ENCODE results near the gene TNFRSF9. TPM values are rescaled to one million over a fixed set of nuclear protein-coding genes. Genes with fewer than 3 reads are reported as not detected.
A peak's percentile ranks its signal among the peaks of the same experiment; 100 is the strongest.

TNFRSF9 gene
- total and polyA plus RNA-seq, 2 donors from 2014 or later = 0.54 TPM; not detected in 1

DNA sequence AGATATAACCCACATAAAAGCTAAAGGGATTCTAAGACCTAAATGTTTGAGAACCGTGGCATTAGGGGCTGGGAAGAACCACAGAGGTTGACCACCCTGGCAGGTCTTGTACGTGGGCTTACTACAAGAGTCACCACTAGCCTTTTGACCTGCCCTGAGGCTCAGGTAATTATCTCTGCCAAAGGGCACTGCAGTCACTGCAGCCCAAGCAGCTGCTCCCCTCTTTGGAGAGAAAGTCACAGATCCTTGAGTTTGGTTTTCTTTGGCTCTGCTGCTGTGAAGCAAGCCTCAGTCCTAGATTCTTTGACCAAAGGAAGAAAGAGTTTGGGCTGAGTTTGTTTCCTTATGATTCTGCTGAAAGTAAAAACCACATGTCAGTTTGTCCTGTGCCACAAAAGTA lies 32.4 kb upstream of the TNFRSF9 start:
- TF ChIP-seq, protein P1, sequence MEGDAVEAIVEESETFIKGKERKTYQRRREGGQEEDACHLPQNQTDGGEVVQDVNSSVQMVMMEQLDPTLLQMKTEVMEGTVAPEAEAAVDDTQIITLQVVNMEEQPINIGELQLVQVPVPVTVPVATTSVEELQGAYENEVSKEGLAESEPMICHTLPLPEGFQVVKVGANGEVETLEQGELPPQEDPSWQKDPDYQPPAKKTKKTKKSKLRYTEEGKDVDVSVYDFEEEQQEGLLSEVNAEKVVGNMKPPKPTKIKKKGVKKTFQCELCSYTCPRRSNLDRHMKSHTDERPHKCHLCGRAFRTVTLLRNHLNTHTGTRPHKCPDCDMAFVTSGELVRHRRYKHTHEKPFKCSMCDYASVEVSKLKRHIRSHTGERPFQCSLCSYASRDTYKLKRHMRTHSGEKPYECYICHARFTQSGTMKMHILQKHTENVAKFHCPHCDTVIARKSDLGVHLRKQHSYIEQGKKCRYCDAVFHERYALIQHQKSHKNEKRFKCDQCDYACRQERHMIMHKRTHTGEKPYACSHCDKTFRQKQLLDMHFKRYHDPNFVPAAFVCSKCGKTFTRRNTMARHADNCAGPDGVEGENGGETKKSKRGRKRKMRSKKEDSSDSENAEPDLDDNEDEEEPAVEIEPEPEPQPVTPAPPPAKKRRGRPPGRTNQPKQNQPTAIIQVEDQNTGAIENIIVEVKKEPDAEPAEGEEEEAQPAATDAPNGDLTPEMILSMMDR (IDR thresholded peaks at IDR 0.05; ENCODE audit: borderline replicate concordance, extremely low read depth, insufficient read depth) = no peak
- H3K9me3 ChIP-seq (ENCODE audit: control insufficient read depth in 2 of 3, insufficient read depth in 1 of 3, low read length in 3 of 3) = no peaks in the 10 kb centered on the region
- no peak overlapping the region for H3K9ac ChIP-seq (ENCODE audit: low read length in 3 of 3)
- intact Hi-C loops (cut with DNase I) = no loop called here
- H3K36me3 ChIP-seq (ENCODE audit: control insufficient read depth in 2 of 3, insufficient read depth in 3 of 3, low read length in 3 of 3) = peaks cover 9 to 32% (median 20%) of the 10 kb centered on the region in 3 donors
- DNase-seq (no peak), FAIRE-seq (no peak)
- peaks cover 0 to 2% (median 0%) of the 10 kb centered on the region in 3 donors for H3K4me1 ChIP-seq (ENCODE audit: control insufficient read depth in 2 of 3, insufficient read depth in 2 of 3, low read depth in 1 of 3, low read length in 3 of 3)
- no peak overlapping the region for H3K4me3 ChIP-seq (ENCODE audit: low read length in 3 of 3)
- no peak overlapping the region for H3K27ac ChIP-seq (ENCODE audit: low read depth in 2 of 2, low read length in 2 of 2)
- no peaks in the 10 kb centered on the region for H3K27me3 ChIP-seq (ENCODE audit: control insufficient read depth, insufficient read depth, low read length)

DNA sequence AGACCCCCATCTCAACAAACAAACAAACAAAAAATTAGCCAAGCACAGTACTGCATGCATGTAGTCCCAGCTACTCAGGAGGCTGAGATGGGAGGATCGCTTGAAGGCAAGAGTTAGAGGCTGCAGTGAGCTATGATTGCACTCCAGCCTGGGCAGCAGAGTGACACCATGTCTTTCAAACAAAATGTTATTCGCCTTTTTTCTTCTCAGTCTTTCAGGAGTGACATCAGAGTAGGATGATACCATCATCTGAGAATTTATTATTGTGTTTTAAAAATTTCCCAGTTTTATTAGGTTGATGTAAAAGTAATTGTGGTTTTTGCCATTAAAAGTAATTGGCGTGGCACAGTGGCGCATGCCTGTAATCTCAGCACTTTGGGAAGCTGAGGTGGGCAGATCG lies 31.6 kb upstream of the TNFRSF9 start:
- H3K36me3 ChIP-seq (ENCODE audit: control insufficient read depth in 2 of 3, insufficient read depth in 3 of 3, low read length in 3 of 3) = peaks cover 9 to 38% (median 20%) of the 10 kb centered on the region in 3 donors
- intact Hi-C loops (cut with DNase I) = no loop called here
- no peak for FAIRE-seq

DNA sequence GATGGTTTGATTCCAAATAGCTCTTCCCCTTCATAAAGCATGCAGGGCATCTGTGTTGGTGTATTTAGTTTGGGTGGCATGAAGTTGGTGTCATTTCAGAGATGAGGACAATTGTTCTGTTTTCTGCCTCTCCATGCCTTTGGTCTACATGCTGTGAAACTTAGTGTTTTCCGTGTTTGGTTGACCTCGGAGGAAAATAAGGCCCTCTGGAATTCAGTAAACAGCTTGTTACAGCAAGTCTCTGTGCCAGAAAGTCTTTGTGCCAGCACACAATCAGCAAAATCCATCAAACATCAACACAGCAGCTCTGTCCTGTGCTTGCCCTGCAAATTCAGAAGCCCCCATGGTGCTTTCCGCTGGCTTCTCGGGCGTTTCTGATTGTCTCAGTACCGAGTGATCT lies 30.4 kb upstream of the TNFRSF9 start:
- TF ChIP-seq, protein P1 (IDR thresholded peaks at IDR 0.05; ENCODE audit: borderline replicate concordance, extremely low read depth, insufficient read depth) = no peak
- H3K4me1 ChIP-seq (ENCODE audit: control insufficient read depth in 2 of 3, insufficient read depth in 2 of 3, low read depth in 1 of 3, low read length in 3 of 3) = peaks cover 0 to 3% (median 2%) of the 10 kb centered on the region in 3 donors
- no peak overlapping the region for H3K4me3 ChIP-seq (ENCODE audit: low read length in 3 of 3)
- intact Hi-C loops (cut with DNase I) = no loop called here
- DNase-seq (no peak), FAIRE-seq (no peak)
- peaks cover 10 to 40% (median 18%) of the 10 kb centered on the region in 3 donors for H3K36me3 ChIP-seq (ENCODE audit: control insufficient read depth in 2 of 3, insufficient read depth in 3 of 3, low read length in 3 of 3)
- peak overlapping the region in 1 of 2 donors; percentile 45 for H3K27ac ChIP-seq (ENCODE audit: low read depth in 2 of 2, low read length in 2 of 2)
- H3K9ac ChIP-seq (ENCODE audit: low read length in 3 of 3) = peak overlapping the region in 1 of 3 donors; percentile 34
- H3K9me3 ChIP-seq (ENCODE audit: control insufficient read depth in 2 of 3, insufficient read depth in 1 of 3, low read length in 3 of 3) = no peaks in the 10 kb centered on the region
- no peaks in the 10 kb centered on the region for H3K27me3 ChIP-seq (ENCODE audit: control insufficient read depth, insufficient read depth, low read length)

More for the DNA sequence above, 31.6 kb upstream of the TNFRSF9 start:
- Histone ChIP-seq H3K27ac (ENCODE audit: low read depth in 2 of 2, low read length in 2 of 2) (no peak overlapping the region), H3K9me3 (ENCODE audit: control insufficient read depth in 2 of 3, insufficient read depth in 1 of 3, low read length in 3 of 3) (no peaks in the 10 kb centered on the region), H3K4me3 (ENCODE audit: low read length in 3 of 3) (no peak overlapping the region), H3K27me3 (ENCODE audit: control insufficient read depth, insufficient read depth, low read length) (no peaks in the 10 kb centered on the region), H3K4me1 (ENCODE audit: control insufficient read depth in 2 of 3, insufficient read depth in 2 of 3, low read depth in 1 of 3, low read length in 3 of 3) (peaks cover 0 to 2% (median 0%) of the 10 kb centered on the region in 3 donors), H3K9ac (ENCODE audit: low read length in 3 of 3) (no peak overlapping the region)
- DNase-seq = no peak
- TF ChIP-seq, protein P1 (IDR thresholded peaks at IDR 0.05; ENCODE audit: borderline replicate concordance, extremely low read depth, insufficient read depth) = no peak

DNA sequence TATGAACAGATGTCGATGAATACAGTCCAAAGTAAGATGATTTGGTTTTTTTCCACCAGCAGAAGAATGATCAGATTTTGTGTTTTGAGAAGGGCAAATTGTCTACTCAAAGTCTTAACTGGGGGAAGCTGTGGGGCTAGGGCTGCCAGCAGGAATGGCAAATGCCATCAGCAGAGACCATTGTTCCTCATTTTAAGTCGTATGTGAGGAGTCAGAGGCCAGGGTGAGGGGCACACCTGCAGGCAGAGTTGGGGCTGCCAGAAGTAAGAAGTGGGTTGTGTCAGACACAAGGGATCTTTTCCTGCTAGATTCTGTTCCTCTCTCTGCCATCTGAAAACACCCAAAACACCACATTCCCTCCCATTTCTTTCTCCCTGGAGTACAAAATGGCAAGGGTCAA lies 29.6 kb upstream of the TNFRSF9 start:
- no peak overlapping the region for H3K27ac ChIP-seq (ENCODE audit: low read depth in 2 of 2, low read length in 2 of 2)
- no peak overlapping the region for H3K9ac ChIP-seq (ENCODE audit: low read length in 3 of 3)
- H3K4me1 ChIP-seq (ENCODE audit: control insufficient read depth in 2 of 3, insufficient read depth in 2 of 3, low read depth in 1 of 3, low read length in 3 of 3) = peaks cover 0 to 3% (median 2%) of the 10 kb centered on the region in 3 donors
- H3K27me3 ChIP-seq (ENCODE audit: control insufficient read depth, insufficient read depth, low read length) = no peaks in the 10 kb centered on the region
- H3K9me3 ChIP-seq (ENCODE audit: control insufficient read depth in 2 of 3, insufficient read depth in 1 of 3, low read length in 3 of 3) = no peaks in the 10 kb centered on the region
- H3K36me3 ChIP-seq (ENCODE audit: control insufficient read depth in 2 of 3, insufficient read depth in 3 of 3, low read length in 3 of 3) = peaks cover 11 to 47% (median 21%) of the 10 kb centered on the region in 3 donors
- TF ChIP-seq, protein P1 (IDR thresholded peaks at IDR 0.05; ENCODE audit: borderline replicate concordance, extremely low read depth, insufficient read depth) = no peak
- DNase-seq = no peak
- H3K4me3 ChIP-seq (ENCODE audit: low read length in 3 of 3) = no peak overlapping the region
- intact Hi-C loops (cut with DNase I) = no loop called here
- FAIRE-seq = no peak
